Esophagus mucosa (tissue), 1 donor: ENCODE data around the gene FAN1. TPM values are rescaled to one million over a fixed set of nuclear protein-coding genes. Genes with fewer than 3 reads are reported as not detected.
"Not testable (repeated sequence)": the region's sequence is repeated elsewhere in the genome, so short reads cannot be mapped to it uniquely, and the experiment has no call there.

Experiments used
- ATAC-seq: fragments of 200-7000 bp; cut with Tn5 transposase; one replicate; pipeline ENCODE4 v1.9.1; 2020
- total RNA-seq: library from RNA; stranded (reverse); gene quantifications from one replicate; pipeline ENCODE4 v1.2.4, GENCODE V29; 2023
- donor health status: DM: yes; HTN: yes; CAD: no.

FAN1 gene
- 8.3 TPM for total RNA-seq

- peak; percentile 96 for ATAC-seq
Observed at GRCh38 chr15:30903497-30904187, at the start of gene FAN1. Gene FAN1, plus strand, starts transcription at chr15:30903915. Its CDS starts 749 bp downstream, at chr15:30904664.

DNA sequence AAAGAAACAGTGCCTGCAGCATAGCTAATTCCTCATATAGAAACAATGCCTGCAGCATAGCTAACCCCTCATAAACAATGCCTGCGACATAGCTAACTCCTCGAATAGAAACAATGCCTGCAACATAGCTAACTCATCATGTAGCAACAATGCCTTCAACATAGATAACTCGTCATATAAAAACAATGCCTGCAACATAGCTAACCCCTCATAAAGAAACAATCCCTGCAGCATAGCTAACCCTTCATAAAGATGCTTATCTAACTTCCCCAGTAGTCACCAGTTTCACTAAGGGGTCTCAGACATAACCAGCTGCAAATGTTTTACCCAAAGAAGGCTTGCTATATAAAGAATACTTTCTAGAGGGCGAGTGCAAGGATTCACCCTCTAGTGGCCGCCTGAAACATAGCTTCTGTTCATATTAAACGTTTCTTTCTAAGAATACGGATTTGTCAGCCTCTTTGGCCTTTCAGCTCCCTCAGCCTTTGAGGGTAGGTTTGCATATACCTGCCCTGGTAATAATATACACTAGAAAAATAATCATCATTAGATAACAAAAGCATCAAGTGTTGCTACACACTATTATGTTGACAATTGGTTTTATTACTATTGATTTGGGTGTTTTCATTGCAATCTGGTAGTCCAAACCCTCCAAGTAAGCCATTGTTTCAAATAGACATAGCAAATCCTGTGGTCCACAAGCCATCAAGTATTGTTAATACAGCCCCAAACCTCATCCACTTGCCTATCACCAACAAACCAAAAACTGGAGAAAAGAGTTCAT lies 44.4 kb upstream of the FAN1 start:
- no peak for ATAC-seq

DNA sequence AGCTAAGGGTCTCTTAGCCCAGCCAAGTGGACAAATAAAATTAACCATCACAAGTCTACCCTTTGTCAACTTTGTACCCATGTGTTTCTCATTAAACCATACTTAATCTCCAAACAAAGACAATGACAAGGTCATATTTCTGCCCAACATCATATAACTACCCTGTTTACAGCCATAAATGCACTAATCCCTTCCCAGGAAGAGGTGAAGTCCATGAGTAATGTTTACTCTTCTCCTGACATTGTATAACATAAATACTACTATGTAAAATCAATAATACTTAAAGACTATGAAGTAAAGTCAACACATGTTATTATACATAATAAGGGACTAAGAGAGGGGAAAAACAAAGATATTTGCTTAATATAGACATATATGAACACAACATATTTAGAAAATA lies 38.5 kb upstream of the FAN1 start:
- ATAC-seq, result no peak

DNA sequence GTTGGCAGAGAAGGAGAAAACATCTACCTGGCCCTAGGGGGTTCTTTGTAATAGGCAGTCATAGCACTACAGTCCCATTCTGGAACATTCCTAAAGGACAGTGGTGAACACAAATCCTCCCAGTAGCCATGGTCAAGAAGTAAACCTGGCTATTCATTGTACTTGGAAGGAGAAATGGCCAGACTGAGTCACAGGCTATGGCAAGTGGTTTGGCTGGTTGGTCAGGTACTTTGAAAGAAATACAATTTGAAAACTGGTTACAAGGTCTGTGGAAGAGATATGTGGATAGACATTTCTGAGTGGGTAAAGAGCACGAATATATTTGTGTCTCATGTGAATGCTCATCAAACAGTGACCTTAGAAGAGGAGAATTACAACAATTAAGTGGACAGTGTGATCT lies 33.0 kb upstream of the FAN1 start:
- ATAC-seq, result peak; percentile 58

DNA sequence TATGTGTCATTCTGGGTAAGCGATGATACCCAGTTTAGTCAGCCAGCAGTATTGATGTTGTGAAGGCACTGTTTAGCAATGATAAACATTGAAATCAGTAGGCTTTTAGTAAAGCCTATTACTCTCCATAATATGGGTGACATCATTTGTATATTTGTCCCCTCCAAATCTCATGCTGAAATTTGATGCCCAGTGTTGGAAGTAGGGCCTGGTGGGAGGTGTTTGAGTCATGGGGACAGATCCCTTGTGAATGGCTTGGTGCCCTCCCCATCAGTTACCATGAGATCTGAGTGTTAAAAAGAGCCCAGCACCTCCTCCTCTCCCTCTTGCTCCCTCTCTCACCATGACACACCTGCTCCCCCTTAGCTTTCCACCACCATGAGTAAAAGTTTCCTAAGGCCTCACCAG lies 31.4 kb upstream of the FAN1 start:
- no peak for ATAC-seq

DNA sequence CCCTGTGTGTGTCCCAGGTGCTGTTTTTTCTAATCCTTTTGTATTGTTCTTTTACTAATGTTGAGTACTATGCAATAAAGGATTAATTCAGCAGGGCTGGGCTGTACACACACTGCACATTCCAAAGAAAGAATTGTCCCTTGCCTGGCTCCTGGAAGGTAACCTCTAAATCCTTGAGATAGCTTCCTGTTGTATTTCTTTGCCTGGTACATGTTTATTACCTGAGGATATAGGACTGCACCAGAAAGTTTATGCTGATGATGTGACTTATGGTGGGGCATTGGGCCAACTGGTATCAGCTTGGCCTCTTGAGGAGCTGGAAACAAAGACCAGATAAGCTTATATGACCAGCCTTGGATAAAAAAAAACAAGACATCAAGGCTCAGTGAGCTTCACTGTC lies 26.6 kb upstream of the FAN1 start:
- peak; percentile 23 for ATAC-seq

DNA sequence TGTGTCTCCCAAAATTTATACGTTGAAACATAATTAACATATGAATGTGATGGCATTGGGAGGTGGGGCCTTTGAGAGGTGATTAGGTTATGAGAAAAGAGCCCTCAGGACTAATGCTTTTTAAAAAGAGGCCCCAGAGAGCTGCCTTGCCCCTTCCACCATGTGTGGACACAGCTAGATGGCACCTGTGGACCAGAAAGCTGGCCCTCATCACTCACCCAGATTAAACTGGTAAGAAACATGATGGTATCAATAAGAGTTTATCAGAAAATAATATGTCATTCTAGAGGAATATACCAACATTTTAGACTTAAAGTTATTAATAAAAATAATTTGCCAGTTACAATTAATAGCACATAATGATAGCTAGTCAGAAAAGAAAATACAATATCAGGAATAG lies 25.2 kb upstream of the FAN1 start:
- ATAC-seq, result no peak

DNA sequence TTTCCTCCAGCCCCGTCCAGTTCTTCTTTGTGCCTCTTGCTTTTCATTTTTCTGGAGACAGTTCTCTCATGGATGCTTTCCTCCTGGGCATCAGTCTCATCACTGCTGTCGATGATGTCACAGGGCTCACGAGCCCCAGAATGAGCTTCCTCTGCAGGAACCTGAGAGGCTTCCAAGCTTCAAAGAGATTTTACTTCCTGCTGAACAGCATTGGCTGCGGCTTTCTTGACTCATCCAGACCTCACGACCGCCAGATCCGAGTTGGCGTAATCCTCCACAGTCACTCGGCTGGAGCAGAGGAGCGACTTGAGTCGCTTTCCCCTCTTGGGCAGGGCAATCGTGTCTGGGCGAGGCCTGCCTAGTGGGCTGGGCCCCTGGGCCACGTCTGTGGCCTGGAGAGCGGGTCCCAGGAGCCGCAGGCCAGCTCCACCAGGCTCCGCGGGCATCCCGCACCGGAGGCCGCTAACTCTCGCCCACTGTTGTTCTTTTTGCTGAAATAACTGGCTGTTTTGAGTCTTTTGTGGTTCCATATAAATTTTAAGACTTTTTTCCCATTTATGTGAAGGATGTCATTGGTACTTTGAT lies 20.8 kb upstream of the FAN1 start:
- peak; percentile 74 for ATAC-seq

GRCh38 chr15:30883666-30884065 lies 20.0 kb upstream of the FAN1 start:
- ATAC-seq, result not testable (repeated sequence)

GRCh38 chr15:30885814-30886213 lies 17.9 kb upstream of the FAN1 start:
- ATAC-seq, result peak; percentile 41

DNA sequence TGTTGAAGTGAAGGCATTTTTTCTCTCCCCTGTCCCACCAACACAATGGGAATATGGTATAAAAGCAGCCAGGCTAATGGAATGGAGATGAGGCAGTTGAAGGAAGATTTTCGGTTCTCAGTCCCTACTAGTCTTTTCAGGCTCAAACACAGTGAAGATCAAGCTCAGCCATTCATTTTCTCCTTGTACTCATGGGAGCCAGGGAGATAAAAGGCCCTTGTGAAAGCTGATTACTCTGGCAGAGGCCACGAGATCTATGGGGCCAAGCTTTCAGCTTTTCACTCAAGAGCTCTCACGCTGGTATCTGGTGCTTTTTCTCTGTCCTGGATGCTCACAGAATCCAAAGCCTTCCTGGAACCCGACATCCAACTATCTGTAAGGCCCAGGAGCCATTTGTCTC lies 14.5 kb upstream of the FAN1 start:
- ATAC-seq, result no peak

GRCh38 chr15:30895461-30896210 lies 8.1 kb upstream of the FAN1 start:
- no peak for ATAC-seq

DNA sequence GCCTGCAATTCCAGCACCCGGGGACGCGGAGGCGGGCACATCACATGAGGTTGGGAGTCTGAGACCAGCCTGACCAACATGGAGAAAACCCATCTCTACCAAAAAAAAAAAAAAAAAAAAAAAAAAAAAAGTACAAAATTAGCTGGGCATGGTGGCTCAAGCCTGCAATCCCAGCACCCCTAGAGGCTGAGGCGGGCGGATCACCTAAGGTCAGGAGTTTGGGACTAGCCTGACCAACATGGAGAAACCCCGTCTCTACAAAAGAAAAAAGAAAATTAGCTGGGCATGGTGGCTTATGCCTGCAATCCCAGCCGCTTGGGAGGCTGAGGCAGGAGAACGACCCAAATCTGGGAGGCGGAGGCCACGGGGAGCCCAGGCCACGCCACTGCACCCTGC lies 7.5 kb upstream of the FAN1 start:
- no peak for ATAC-seq

GRCh38 chr15:30901889-30902288 lies 1.8 kb upstream of the FAN1 start:
- ATAC-seq, result no peak

DNA sequence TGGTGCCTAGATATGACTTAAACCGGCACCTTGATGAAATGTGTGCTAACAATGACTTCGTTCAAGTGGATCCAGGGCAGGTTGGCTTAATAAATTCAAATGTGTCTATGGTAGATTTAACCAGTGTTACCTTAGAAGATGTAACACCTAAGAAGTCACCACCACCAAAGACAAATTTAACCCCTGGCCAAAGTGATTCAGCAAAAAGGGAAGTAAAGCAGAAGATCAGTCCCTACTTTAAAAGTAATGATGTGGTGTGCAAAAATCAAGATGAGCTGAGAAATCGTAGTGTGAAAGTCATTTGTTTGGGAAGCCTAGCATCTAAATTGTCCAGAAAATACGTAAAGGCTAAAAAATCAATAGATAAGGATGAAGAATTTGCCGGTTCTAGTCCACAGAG lies 1.1 kb downstream of the FAN1 start:
- ATAC-seq, result no peak

DNA sequence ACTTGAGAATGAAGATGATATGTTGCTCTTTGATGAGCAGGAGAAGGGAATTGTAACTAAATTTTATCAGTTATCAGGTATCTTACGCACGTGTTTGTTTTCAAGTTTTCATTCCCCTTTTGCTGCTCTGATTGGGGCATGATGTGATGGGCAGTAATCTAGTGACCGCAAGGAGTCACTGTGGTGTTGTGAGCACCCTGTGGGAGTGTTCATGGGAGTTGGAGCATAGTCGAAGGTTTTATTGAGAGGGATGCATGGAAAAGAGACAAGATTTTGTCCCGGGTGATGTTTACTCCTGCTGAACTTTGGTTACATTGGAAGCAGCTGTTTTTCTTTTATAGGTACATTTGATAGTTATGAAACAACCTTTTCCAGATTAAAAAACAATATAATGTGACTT lies 2.1 kb downstream of the FAN1 start:
- ATAC-seq, result no peak

DNA sequence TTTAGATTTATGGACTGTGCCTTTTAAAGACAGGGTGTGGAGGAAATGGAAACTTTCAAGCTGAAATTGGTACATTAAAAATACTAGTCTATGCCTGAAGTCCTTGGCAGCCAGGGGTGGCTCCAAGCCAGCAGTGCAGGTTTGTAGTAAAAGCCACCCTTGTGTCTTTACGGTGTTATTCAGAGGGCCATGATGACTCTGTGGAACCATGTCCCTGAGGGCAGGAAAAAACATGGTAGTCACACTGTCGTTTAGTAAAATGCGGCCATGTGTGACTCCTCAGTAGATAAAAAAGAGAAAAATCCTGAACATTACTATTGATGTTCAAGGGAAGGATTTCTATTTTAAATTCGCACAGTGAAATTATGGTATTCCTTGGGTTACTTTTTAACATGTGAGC lies 2.7 kb downstream of the FAN1 start:
- ATAC-seq, result no peak

GRCh38 chr15:30913761-30914160 lies 10.0 kb downstream of the FAN1 start:
- no peak for ATAC-seq

DNA sequence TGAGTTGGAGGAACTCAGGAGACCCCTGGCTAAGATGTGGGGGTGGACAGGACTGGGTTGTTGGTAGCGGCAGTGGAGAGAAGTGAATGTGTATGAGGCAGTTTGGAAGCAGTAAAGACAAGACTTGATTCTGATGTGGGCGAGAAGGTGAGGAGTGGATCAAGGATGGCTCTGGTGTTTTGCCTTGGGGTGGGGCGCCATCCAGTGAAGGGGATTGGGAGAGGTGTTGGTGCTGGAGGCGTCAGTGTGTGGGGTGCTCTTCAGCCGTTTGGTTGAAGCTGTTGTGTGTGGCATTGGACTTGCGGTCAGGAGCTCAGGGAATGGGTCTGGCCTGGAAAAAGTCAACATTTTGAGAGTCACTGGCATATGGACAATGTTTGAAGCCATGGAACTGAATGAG lies 13.3 kb downstream of the FAN1 start:
- no peak for ATAC-seq

DNA sequence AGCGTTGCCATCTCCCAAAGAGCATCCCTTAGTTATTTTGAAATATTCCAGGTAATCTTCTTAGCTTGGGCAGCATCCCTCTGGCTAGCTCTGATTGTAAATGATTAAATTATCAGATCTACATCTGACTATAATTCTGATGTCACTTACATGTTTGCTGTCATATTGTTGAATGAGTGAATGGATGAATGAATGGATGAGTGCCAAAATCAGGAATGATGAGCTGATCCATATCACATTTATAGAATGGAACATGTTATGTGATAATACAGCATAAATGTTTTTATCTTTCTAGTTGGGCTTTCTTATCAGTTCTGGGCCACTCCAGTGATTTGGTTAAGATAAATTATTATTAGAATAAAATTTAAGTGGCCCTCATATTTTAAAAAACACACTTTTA lies 14.0 kb downstream of the FAN1 start:
- no peak for ATAC-seq

DNA sequence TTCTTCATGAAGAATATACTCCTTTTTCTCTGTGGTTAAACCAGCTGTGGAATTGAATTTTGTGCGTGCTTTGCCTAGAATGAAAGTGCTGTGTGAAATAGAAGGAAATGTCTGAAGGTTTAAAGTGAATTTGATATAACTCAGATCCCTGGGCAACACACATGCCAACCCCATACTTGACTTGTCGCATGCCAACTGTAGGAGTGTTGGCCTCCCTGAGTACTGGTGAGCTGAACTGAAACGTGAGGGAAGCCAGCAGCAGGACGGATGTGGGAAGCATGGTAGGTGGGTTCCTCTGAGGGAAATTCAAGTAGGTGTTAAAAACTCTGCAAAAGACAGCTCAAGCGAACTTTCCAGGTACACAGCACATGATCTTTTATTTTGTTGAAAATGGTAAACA lies 14.7 kb downstream of the FAN1 start:
- ATAC-seq, result no peak

- no peak for ATAC-seq
Observed at GRCh38 chr15:30919877-30920550, 16.3 kb downstream of the FAN1 start.

GRCh38 chr15:30921106-30921505 lies 17.4 kb downstream of the FAN1 start:
- ATAC-seq, result no peak
